Measurements from ENCODE around the gene VSIG10L2. TPM values are rescaled to one million over a fixed set of nuclear protein-coding genes. Genes with fewer than 3 reads are reported as not detected.
A peak's percentile ranks its signal among the peaks of the same experiment; 100 is the strongest.

The VSIG10L2 gene
- total RNA-seq, 1 experiment from 2014 or later, result not detected

- intact Hi-C loops (cut with micrococcal nuclease; ENCODE audit: unreplicated experiment), result loop anchor here (1.0 to 5.0 kb wide), 2 partner anchors 120 to 252 kb away; partner anchors contain the start of gene CDON
- no peaks in the 10 kb centered on the region for H3K27me3 ChIP-seq (ENCODE audit: insufficient read depth, low read depth)
- no TSS peak for BruUV-seq (replicated peaks)
- H3F3A ChIP-seq (ENCODE audit: insufficient read depth, low read depth), result no peaks in the 10 kb centered on the region
- ChIA-PET POLR2A (ENCODE audit: unreplicated experiment) (interaction anchor here (0.5 kb wide), 1 partner anchor 301 kb away, joined by 3 read pairs; no protein-coding TSS in a partner anchor), CTCF (no interaction called here)
- no peaks in the 10 kb centered on the region for H3K36me3 ChIP-seq (ENCODE audit: low read depth)
- H4K20me1 ChIP-seq (ENCODE audit: insufficient read depth), result no peaks in the 10 kb centered on the region
- no peaks in the 10 kb centered on the region for H3K9me2 ChIP-seq (ENCODE audit: insufficient read depth)
- H3K4me2 ChIP-seq, result peak overlapping the region; percentile 39; the same call in 1 of the 2 replicates
- no peak overlapping the region for H3K4me3 ChIP-seq
- no peaks in the 10 kb centered on the region for H3K4me1 ChIP-seq (replicated peaks; ENCODE audit: insufficient read depth)
- H3K9me3 ChIP-seq (ENCODE audit: insufficient read depth, low read depth), result no peaks in the 10 kb centered on the region
- peak; percentile 81 for TF ChIP-seq CTCF (conservative IDR thresholded peaks at IDR 0.05)
- no peak for TF ChIP-seq EZH2 (IDR thresholded peaks at IDR 0.05; ENCODE audit: low read depth)
- no peak overlapping the region for H3K27ac ChIP-seq
- no peak overlapping the region for H2AFZ ChIP-seq
- H3K79me2 ChIP-seq (ENCODE audit: low read depth), result no peaks in the 10 kb centered on the region
- peak in 1 of 2 experiments; percentile 51 for DNase-seq
These were observed 3.9 kb upstream of the VSIG10L2 start for GRCh38 chr11:125941619-125942611.

- no peaks in the 10 kb centered on the region for H3K27me3 ChIP-seq (ENCODE audit: insufficient read depth, low read depth)
These were observed 2.9 kb upstream of the VSIG10L2 start for GRCh38 chr11:125942771-125943428.

More at GRCh38 chr11:125942771-125943428, 2.9 kb upstream of the VSIG10L2 start:
- Histone ChIP-seq H3K4me1 (replicated peaks; ENCODE audit: insufficient read depth) (no peaks in the 10 kb centered on the region), H2AFZ (no peak overlapping the region), H3K36me3 (ENCODE audit: low read depth) (no peaks in the 10 kb centered on the region), H3K4me3 (no peak overlapping the region), H3F3A (ENCODE audit: insufficient read depth, low read depth) (no peaks in the 10 kb centered on the region), H3K79me2 (ENCODE audit: low read depth) (no peaks in the 10 kb centered on the region), H3K4me2 (no peak overlapping the region), H3K9me2 (ENCODE audit: insufficient read depth) (no peaks in the 10 kb centered on the region), H3K27ac (no peak overlapping the region), H3K9me3 (ENCODE audit: insufficient read depth, low read depth) (no peaks in the 10 kb centered on the region), H4K20me1 (ENCODE audit: insufficient read depth) (no peaks in the 10 kb centered on the region)
- DNase-seq, result no peak
- TF ChIP-seq EZH2 (IDR thresholded peaks at IDR 0.05; ENCODE audit: low read depth), result no peak
- TF ChIP-seq CTCF (conservative IDR thresholded peaks at IDR 0.05), result no peak
- no TSS peak for BruUV-seq (replicated peaks)
- CTCF ChIA-PET, result interaction anchor here (0.6 kb wide), 1 partner anchor 226 kb away, joined by 3 read pairs; no protein-coding TSS in a partner anchor
- intact Hi-C loops (cut with micrococcal nuclease; ENCODE audit: unreplicated experiment), result loop anchor here (1.0 to 5.0 kb wide), 2 partner anchors 119 to 251 kb away; partner anchors contain the start of gene CDON
- POLR2A ChIA-PET (ENCODE audit: unreplicated experiment), result no interaction called here
